OCI-LY1 (cell line): ENCODE data around the gene ITGB8.

ENCODE experiments used
- H2AFZ ChIP-seq: fragments of 200-600 bp; sonication (generic), shearing (Covaris generic); 2 replicates; pipeline ENCODE4 v1.6.0; 2014; ENCODE audit warnings: antibody characterized with exemption, mild to moderate bottlenecking, low read length
- H3F3A ChIP-seq: fragments of 200-600 bp; sonication (generic), shearing (Covaris generic); 2 replicates; pipeline ENCODE4 v1.6.0; 2014; ENCODE audit warnings: mild to moderate bottlenecking, antibody characterized with exemption, low read length, moderate library complexity; ENCODE audit not compliant: insufficient read depth
- H3K27ac ChIP-seq: fragments of 200-600 bp; sonication (generic); 2 replicates; pipeline ENCODE4 v1.5.1; 2014; ENCODE audit warnings: low read length, mixed run types, mild to moderate bottlenecking, low read depth; ENCODE audit not compliant: poor library complexity, severe bottlenecking
- H3K27me3 ChIP-seq: fragments of 200-600 bp; sonication (generic); 2 replicates; pipeline ENCODE4 v1.6.0; 2014; ENCODE audit warnings: antibody characterized with exemption, mild to moderate bottlenecking, low read length, moderate library complexity; ENCODE audit not compliant: insufficient read depth
- H3K36me3 ChIP-seq: fragments of 200-600 bp; sonication (generic); 2 replicates; pipeline ENCODE4 v1.6.1; 2014; ENCODE audit warnings: mild to moderate bottlenecking, antibody characterized with exemption, low read length, moderate library complexity, mixed read lengths; ENCODE audit not compliant: insufficient read depth
- H3K4me1 ChIP-seq: fragments of 200-600 bp; sonication (generic); 2 replicates; pipeline ENCODE4 v1.5.1; 2014; ENCODE audit warnings: mild to moderate bottlenecking, low read length, moderate library complexity; ENCODE audit not compliant: insufficient read depth, severe bottlenecking
- H3K4me2 ChIP-seq: fragments of 200-600 bp; sonication (generic), shearing (Covaris generic); 2 replicates; pipeline ENCODE4 v1.6.1; 2014; ENCODE audit warnings: low read length
- H3K4me3 ChIP-seq: fragments of 200-600 bp; sonication (generic); 2 replicates; pipeline ENCODE4 v1.5.1; 2014; ENCODE audit warnings: low read length, low read depth, mild to moderate bottlenecking, mixed read lengths; ENCODE audit not compliant: poor library complexity, severe bottlenecking
- H3K79me2 ChIP-seq: fragments of 200-600 bp; shearing (Covaris generic); 2 replicates; pipeline ENCODE4 v1.6.1; 2016; ENCODE audit warnings: mixed run types, low read length, mixed read lengths; ENCODE audit not compliant: insufficient read depth
- H3K9ac ChIP-seq: fragments of 200-600 bp; sonication (generic), shearing (Covaris generic); 2 replicates; pipeline ENCODE4 v1.6.1; 2014; ENCODE audit warnings: mild to moderate bottlenecking, low read length, mixed read lengths
- H3K9me2 ChIP-seq: fragments of 200-600 bp; sonication (generic), shearing (Covaris generic); 2 replicates; pipeline ENCODE4 v1.6.1; 2014; ENCODE audit warnings: low read depth, mild to moderate bottlenecking, low read length, mixed read lengths
- H3K9me3 ChIP-seq: fragments of 200-600 bp; shearing (Covaris generic); 2 replicates; pipeline ENCODE4 v1.6.1; 2014; ENCODE audit warnings: low read length, mixed read lengths
- H4K20me1 ChIP-seq: fragments of 200-600 bp; sonication (generic), shearing (Covaris generic); 2 replicates; pipeline ENCODE4 v1.6.0; 2016; ENCODE audit warnings: mild to moderate bottlenecking, low read length; ENCODE audit not compliant: insufficient read depth
- CTCF ChIP-seq: fragments of 200-600 bp; sonication (generic), shearing (Covaris generic); IDR thresholded peaks from 2 replicates; pipeline ENCODE4 v1.5.1; 2017; ENCODE audit warnings: mild to moderate bottlenecking, antibody characterized with exemption, low read length, moderate library complexity, mixed read lengths
- EZH2 ChIP-seq: fragments of 200-600 bp; sonication (generic), shearing (Covaris generic); IDR thresholded peaks from 2 replicates; pipeline ENCODE4 v1.8.0; 2017; ENCODE audit warnings: borderline replicate concordance, mixed run types, mild to moderate bottlenecking, antibody characterized with exemption, low read length, moderate library complexity, mixed read lengths

The ITGB8 gene

GRCh38 chr7:20306180-20306946, 24.3 kb upstream of the ITGB8 start:
- H3F3A ChIP-seq = peaks cover 14% of the 10 kb centered on the region; the same call in 1 of the 2 replicates
- H3K9ac ChIP-seq = peak overlapping the region; percentile 57
- TF ChIP-seq EZH2 (no peak), CTCF (no peak)
- peak overlapping the region; percentile 73 for H3K4me2 ChIP-seq
- H3K36me3 ChIP-seq = no peaks in the 10 kb centered on the region
- H3K4me1 ChIP-seq = peaks cover 99% of the 10 kb centered on the region
- no peaks in the 10 kb centered on the region for H3K27me3 ChIP-seq
- H3K27ac ChIP-seq = peak overlapping the region; percentile 94
- peak overlapping the region; percentile 72; the same call in 1 of the 2 replicates for H2AFZ ChIP-seq
- no peaks in the 10 kb centered on the region for H3K79me2 ChIP-seq
- no peaks in the 10 kb centered on the region for H4K20me1 ChIP-seq
- H3K9me2 ChIP-seq = no peaks in the 10 kb centered on the region
- H3K4me3 ChIP-seq = peak overlapping the region; percentile 52
- no peaks in the 10 kb centered on the region for H3K9me3 ChIP-seq

- Histone ChIP-seq H3K4me2 (peak overlapping the region; percentile 73), H3K4me1 (peaks cover 93% of the 10 kb centered on the region), H3K9ac (peak overlapping the region; percentile 57), H3F3A (peaks cover 14% of the 10 kb centered on the region; the same call in 1 of the 2 replicates), H2AFZ (no peak overlapping the region), H3K27ac (peak overlapping the region; percentile 94), H3K36me3 (no peaks in the 10 kb centered on the region; the same call in 1 of the 2 replicates), H3K27me3 (no peaks in the 10 kb centered on the region), H3K9me2 (no peaks in the 10 kb centered on the region), H3K79me2 (no peaks in the 10 kb centered on the region), H3K4me3 (peak overlapping the region; percentile 52), H4K20me1 (no peaks in the 10 kb centered on the region), H3K9me3 (no peaks in the 10 kb centered on the region)
- TF ChIP-seq EZH2 (no peak), CTCF (no peak)
Measured at GRCh38 chr7:20307119-20307518, 23.6 kb upstream of the ITGB8 start.

- Histone ChIP-seq H3K4me2 (peak overlapping the region; percentile 73), H2AFZ (peak overlapping the region; percentile 12), H4K20me1 (no peaks in the 10 kb centered on the region), H3K27me3 (no peaks in the 10 kb centered on the region), H3K79me2 (no peaks in the 10 kb centered on the region), H3F3A (peaks cover 14% of the 10 kb centered on the region; the same call in 1 of the 2 replicates), H3K9ac (peak overlapping the region; percentile 57), H3K9me2 (no peaks in the 10 kb centered on the region), H3K27ac (peak overlapping the region; percentile 94), H3K4me3 (peak overlapping the region; percentile 52), H3K36me3 (no peaks in the 10 kb centered on the region; the same call in 1 of the 2 replicates), H3K9me3 (no peaks in the 10 kb centered on the region), H3K4me1 (peaks cover 85% of the 10 kb centered on the region)
- TF ChIP-seq EZH2 (no peak), CTCF (no peak)
Measured at GRCh38 chr7:20307901-20308300, 22.8 kb upstream of the ITGB8 start.
